ENCODE results near the gene GRIK4.

DNA sequence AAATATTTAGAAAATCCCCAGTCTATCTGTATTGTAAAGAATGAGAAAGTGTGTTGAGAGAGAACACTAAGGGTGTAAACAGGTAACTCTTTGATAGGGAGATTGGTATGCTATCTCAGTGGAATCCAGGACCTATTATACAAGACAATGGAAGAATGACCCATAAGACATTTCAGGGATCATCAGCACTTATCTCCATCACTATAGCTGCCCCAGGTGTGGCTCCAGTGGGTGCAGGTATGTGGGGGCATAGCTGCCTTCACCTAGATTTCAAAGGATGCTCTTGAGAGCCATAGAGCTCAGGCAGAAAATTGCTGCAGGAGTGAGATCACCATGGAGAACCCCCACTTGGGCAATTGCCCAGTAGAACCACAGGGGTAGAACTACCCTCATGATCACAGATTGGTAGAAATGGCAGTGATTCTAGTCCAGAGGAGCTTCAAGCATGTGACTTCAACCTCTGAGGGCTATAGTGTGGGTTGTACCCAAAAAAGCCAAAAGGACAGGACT lies 260.1 kb downstream of the GRIK4 start:
- TF ChIP-seq, protein P1, sequence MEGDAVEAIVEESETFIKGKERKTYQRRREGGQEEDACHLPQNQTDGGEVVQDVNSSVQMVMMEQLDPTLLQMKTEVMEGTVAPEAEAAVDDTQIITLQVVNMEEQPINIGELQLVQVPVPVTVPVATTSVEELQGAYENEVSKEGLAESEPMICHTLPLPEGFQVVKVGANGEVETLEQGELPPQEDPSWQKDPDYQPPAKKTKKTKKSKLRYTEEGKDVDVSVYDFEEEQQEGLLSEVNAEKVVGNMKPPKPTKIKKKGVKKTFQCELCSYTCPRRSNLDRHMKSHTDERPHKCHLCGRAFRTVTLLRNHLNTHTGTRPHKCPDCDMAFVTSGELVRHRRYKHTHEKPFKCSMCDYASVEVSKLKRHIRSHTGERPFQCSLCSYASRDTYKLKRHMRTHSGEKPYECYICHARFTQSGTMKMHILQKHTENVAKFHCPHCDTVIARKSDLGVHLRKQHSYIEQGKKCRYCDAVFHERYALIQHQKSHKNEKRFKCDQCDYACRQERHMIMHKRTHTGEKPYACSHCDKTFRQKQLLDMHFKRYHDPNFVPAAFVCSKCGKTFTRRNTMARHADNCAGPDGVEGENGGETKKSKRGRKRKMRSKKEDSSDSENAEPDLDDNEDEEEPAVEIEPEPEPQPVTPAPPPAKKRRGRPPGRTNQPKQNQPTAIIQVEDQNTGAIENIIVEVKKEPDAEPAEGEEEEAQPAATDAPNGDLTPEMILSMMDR (IDR thresholded peaks at IDR 0.05; ENCODE audit: low read length) = no peak
- no peak for TF ChIP-seq EZH2 (IDR thresholded peaks at IDR 0.05; ENCODE audit: borderline replicate concordance, low read length)

Data from OCI-LY1 (cell line).